ENCODE measurements around the gene SCFD2. TPM values are rescaled to one million over a fixed set of nuclear protein-coding genes. Genes with fewer than 3 reads are reported as not detected.

Gene SCFD2
- total RNA-seq, 4 donors from 2014 or later: 8.9 to 16.0 (median 14.8) TPM

DNA sequence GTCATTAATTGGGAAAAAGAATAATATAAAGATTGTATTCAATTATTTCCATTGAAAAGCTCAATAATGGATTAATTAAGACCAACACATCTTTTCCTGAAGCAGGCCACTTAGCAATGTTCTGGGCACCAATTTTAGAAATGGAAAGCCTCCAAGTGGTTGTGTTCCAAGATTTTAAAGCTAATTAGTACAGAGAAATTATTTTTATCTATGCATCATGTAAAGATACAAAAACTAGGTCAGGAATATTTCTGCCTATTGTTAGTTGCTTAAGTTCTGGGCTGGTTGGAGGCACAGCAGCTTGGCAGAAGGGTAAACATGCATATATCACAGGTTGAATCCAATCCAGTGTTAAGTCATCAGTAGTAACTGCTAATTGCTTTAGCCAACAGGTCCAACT lies 401.9 kb downstream of the SCFD2 start:
- DNase-seq (no peak), ATAC-seq (no peak)
- no peaks in the 10 kb centered on the region for H3K4me1 ChIP-seq
- no peak overlapping the region for H3K4me3 ChIP-seq
- no peak overlapping the region for H3K27ac ChIP-seq
- TF ChIP-seq POLR2A (IDR thresholded peaks at IDR 0.05): no peak
- TF ChIP-seq, protein P1, sequence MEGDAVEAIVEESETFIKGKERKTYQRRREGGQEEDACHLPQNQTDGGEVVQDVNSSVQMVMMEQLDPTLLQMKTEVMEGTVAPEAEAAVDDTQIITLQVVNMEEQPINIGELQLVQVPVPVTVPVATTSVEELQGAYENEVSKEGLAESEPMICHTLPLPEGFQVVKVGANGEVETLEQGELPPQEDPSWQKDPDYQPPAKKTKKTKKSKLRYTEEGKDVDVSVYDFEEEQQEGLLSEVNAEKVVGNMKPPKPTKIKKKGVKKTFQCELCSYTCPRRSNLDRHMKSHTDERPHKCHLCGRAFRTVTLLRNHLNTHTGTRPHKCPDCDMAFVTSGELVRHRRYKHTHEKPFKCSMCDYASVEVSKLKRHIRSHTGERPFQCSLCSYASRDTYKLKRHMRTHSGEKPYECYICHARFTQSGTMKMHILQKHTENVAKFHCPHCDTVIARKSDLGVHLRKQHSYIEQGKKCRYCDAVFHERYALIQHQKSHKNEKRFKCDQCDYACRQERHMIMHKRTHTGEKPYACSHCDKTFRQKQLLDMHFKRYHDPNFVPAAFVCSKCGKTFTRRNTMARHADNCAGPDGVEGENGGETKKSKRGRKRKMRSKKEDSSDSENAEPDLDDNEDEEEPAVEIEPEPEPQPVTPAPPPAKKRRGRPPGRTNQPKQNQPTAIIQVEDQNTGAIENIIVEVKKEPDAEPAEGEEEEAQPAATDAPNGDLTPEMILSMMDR (IDR thresholded peaks at IDR 0.05 in 4 of 5, conservative IDR thresholded peaks at IDR 0.05 in 1 of 5): no peak
- no peaks in the 10 kb centered on the region for H3K9me3 ChIP-seq
- no peaks in the 10 kb centered on the region for H3K27me3 ChIP-seq
- in situ Hi-C loops (cut with MboI; ENCODE audit: low sequenced_read_pairs in 4 of 4) (no loop called here), intact Hi-C loops (cut with DNase I; ENCODE audit: low total_unique reads) (no loop called here)
- H3K36me3 ChIP-seq: no peaks in the 10 kb centered on the region

DNA sequence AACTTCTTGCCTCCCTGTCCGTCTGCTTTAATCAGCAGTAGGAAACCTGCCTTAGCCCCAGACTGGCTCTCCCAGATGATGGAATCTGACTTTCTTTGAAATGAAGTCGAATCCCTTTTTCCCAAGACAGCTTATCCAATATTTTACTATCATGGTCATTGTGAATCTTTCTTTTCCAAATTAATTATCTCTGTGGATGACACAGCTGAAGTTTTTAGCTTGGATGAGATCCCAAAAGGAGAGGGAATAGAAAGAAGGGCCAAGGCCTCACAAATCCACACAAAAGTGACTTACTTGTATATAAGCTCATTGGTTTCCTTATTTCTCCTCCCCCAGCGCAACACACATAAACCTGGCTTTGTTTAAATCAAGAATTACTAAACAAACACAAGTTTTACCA lies 403.1 kb downstream of the SCFD2 start:
- intact Hi-C loops (cut with DNase I; ENCODE audit: low total_unique reads): no loop called here

DNA sequence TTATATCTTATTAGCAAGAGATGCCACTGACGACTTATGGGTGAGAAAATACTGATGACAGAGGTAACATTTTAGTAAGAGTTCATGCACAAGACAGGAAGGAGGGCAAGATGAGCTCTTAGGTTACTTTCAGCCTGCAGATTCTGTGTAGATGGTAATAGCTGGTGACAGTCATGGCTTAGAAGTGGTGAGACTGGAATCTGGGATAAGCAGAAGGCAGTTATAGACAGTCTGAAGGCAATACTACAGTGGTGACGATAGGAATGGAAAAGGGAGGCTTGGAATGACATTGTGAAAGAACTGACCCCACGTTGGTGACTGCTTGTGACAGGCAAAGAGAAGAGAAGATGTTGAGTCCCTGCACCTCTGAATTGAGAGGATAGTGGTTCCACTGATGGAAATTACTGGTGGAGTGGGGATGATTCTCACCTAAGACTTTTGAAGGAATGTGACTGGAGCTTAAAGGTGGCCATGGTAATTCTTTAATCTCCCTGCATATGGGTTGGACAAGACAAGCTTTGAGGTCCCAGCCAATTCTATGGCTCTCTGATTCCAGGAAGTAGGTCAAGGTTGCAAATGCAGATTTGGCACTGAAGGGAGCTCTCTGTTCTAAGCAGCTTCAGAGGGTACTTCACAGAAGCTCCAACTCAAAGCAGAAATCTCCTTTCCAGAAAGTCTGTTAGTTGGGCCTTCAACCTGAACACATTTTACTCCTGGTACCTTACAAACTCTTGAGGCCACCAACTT lies 404.0 kb downstream of the SCFD2 start:
- H3K9me3 ChIP-seq: no peaks in the 10 kb centered on the region

More for the DNA sequence above, 403.1 kb downstream of the SCFD2 start:
- no peak for TF ChIP-seq POLR2A (IDR thresholded peaks at IDR 0.05)
- TF ChIP-seq, protein P1 (IDR thresholded peaks at IDR 0.05 in 4 of 5, conservative IDR thresholded peaks at IDR 0.05 in 1 of 5): no peak
- H3K36me3 ChIP-seq: no peaks in the 10 kb centered on the region
- no peak overlapping the region for H3K4me3 ChIP-seq
- DNase-seq: no peak
- ATAC-seq: no peak
- no peaks in the 10 kb centered on the region for H3K27me3 ChIP-seq
- peaks cover under 1 to 4% of the 10 kb centered on the region in 2 donors for H3K4me1 ChIP-seq
- no peak overlapping the region for H3K27ac ChIP-seq
- H3K9me3 ChIP-seq: no peaks in the 10 kb centered on the region
- in situ Hi-C loops (cut with MboI; ENCODE audit: low sequenced_read_pairs in 4 of 4): no loop called here

DNA sequence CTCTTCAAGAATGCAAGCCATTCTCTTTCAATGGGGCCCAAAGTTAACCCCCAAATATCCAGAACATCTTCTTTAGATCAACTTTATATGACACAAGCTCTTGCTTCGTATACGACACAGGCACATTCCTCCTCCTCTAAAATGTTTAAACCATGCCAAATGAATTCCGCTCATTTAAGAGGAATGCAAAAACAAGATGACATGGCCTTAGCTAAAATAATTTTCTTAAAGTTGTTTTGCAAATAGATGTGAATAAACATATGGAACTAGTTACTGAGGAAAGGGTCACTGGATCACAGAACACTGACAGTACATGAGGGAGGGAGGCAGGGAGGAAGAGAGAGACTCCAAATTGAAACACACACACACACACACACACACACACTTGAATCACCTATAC lies 406.3 kb downstream of the SCFD2 start:
- ATAC-seq (no peak), DNase-seq (no peak)
- no peaks in the 10 kb centered on the region for H3K9me3 ChIP-seq
- in situ Hi-C loops (cut with MboI; ENCODE audit: low sequenced_read_pairs in 4 of 4): no loop called here
- no peak for TF ChIP-seq POLR2A (IDR thresholded peaks at IDR 0.05)
- TF ChIP-seq, protein P1 (IDR thresholded peaks at IDR 0.05 in 4 of 5, conservative IDR thresholded peaks at IDR 0.05 in 1 of 5): no peak
- H3K27ac ChIP-seq: no peak overlapping the region
- H3K4me1 ChIP-seq: peaks cover 9 to 10% of the 10 kb centered on the region in 2 donors
- intact Hi-C loops (cut with DNase I; ENCODE audit: low total_unique reads): no loop called here
- no peaks in the 10 kb centered on the region for H3K27me3 ChIP-seq
- H3K36me3 ChIP-seq: no peaks in the 10 kb centered on the region
- H3K4me3 ChIP-seq: no peak overlapping the region

More for the DNA sequence above, 404.0 kb downstream of the SCFD2 start:
- H3K27ac ChIP-seq: no peak overlapping the region
- no peaks in the 10 kb centered on the region for H3K27me3 ChIP-seq
- intact Hi-C loops (cut with DNase I; ENCODE audit: low total_unique reads) (no loop called here), in situ Hi-C loops (cut with MboI; ENCODE audit: low sequenced_read_pairs in 4 of 4) (no loop called here)
- no peaks in the 10 kb centered on the region for H3K36me3 ChIP-seq
- H3K4me1 ChIP-seq: peaks cover 9 to 10% of the 10 kb centered on the region in 2 donors
- DNase-seq (no peak), ATAC-seq (no peak)
- no peak overlapping the region for H3K4me3 ChIP-seq
- no peak for TF ChIP-seq POLR2A (IDR thresholded peaks at IDR 0.05)
- TF ChIP-seq, protein P1 (IDR thresholded peaks at IDR 0.05 in 4 of 5, conservative IDR thresholded peaks at IDR 0.05 in 1 of 5): no peak
